Measurements from ENCODE around the gene XAGE5.

GRCh38 chrX:52819788-52820187 is 8.7 kb downstream of the XAGE5 start:
- TF ChIP-seq CTCF (IDR thresholded peaks at IDR 0.05; ENCODE audit: low read depth, low read length, missing input control) (no peak), YY1 (IDR thresholded peaks at IDR 0.05) (no peak), GABPA (IDR thresholded peaks at IDR 0.05 in 1 of 2, conservative IDR thresholded peaks at IDR 0.05 in 1 of 2) (no peak), SP1 (IDR thresholded peaks at IDR 0.05) (no peak)
- TF ChIP-seq, protein P1, sequence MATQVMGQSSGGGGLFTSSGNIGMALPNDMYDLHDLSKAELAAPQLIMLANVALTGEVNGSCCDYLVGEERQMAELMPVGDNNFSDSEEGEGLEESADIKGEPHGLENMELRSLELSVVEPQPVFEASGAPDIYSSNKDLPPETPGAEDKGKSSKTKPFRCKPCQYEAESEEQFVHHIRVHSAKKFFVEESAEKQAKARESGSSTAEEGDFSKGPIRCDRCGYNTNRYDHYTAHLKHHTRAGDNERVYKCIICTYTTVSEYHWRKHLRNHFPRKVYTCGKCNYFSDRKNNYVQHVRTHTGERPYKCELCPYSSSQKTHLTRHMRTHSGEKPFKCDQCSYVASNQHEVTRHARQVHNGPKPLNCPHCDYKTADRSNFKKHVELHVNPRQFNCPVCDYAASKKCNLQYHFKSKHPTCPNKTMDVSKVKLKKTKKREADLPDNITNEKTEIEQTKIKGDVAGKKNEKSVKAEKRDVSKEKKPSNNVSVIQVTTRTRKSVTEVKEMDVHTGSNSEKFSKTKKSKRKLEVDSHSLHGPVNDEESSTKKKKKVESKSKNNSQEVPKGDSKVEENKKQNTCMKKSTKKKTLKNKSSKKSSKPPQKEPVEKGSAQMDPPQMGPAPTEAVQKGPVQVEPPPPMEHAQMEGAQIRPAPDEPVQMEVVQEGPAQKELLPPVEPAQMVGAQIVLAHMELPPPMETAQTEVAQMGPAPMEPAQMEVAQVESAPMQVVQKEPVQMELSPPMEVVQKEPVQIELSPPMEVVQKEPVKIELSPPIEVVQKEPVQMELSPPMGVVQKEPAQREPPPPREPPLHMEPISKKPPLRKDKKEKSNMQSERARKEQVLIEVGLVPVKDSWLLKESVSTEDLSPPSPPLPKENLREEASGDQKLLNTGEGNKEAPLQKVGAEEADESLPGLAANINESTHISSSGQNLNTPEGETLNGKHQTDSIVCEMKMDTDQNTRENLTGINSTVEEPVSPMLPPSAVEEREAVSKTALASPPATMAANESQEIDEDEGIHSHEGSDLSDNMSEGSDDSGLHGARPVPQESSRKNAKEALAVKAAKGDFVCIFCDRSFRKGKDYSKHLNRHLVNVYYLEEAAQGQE (IDR thresholded peaks at IDR 0.05), result no peak

All from liver (tissue), 3 donors.